WTC11 (cell line): ENCODE results near the gene ADARB2. TPM values are rescaled to one million over a fixed set of nuclear protein-coding genes. Genes with fewer than 3 reads are reported as not detected.
A peak's percentile ranks its signal among the peaks of the same experiment; 100 is the strongest.

Source experiments
- ATAC-seq: fragments of 200-7000 bp; cut with Tn5 transposase; 2 replicates; pipeline ENCODE4 v1.10.0; 2021; ENCODE audit warnings: mild to moderate bottlenecking, moderate library complexity
- CTCF ChIA-PET: fragments of 300-600 bp; sonication (Branson Sonifier 250); formaldehyde crosslinking; loops from one replicate; lab custom pipeline; 2021; ENCODE audit warnings: antibody characterized with exemption; lab: Charles Lee
- POLR2A ChIA-PET: fragments of 350-600 bp; sonication (Branson Sonifier 250); formaldehyde crosslinking; loops from one replicate; lab custom pipeline; 2021; ENCODE audit warnings: antibody characterized with exemption; lab: Charles Lee
- DNase-seq: peaks from one replicate; pipeline ENCODE4 v3.0.0; 2021; ENCODE audit warnings: low spot score
- H3K27ac Mint-ChIP-seq: 2 replicates; pipeline ENCODE4 v1.8.0; 2021; ENCODE audit warnings: mixed read lengths
- H3K27me3 Mint-ChIP-seq: 2 replicates; pipeline ENCODE4 v1.8.0; 2021; ENCODE audit warnings: low read depth, mild to moderate bottlenecking, moderate library complexity, mixed read lengths
- H3K36me3 Mint-ChIP-seq: 2 replicates; pipeline ENCODE4 v1.8.0; 2021; ENCODE audit warnings: mixed read lengths
- H3K4me1 Mint-ChIP-seq: 2 replicates; pipeline ENCODE4 v1.8.0; 2022; ENCODE audit warnings: mixed read lengths
- H3K4me3 Mint-ChIP-seq: 2 replicates; pipeline ENCODE4 v1.8.0; 2021; ENCODE audit warnings: mild to moderate bottlenecking, moderate library complexity, mixed read lengths
- H3K9me3 Mint-ChIP-seq: 2 replicates; pipeline ENCODE4 v1.8.0; 2021; ENCODE audit warnings: mixed read lengths
- AR ChIP-seq: fragments of 250-450 bp; sonication (Bioruptor Pico); IDR thresholded peaks from 2 replicates; pipeline ENCODE4 v1.9.0; 2021; ENCODE audit warnings: mild to moderate bottlenecking
- ATF1 ChIP-seq: sonication (generic); formaldehyde crosslinking; IDR thresholded peaks from 2 replicates; pipeline ENCODE4 v1.8.1; 2023; ENCODE audit warnings: mild to moderate bottlenecking, moderate library complexity, missing genetic modification reagents
- ATF2 ChIP-seq: sonication (generic); formaldehyde crosslinking; IDR thresholded peaks from 2 replicates; pipeline ENCODE4 v1.8.1; 2022; ENCODE audit warnings: low read depth, missing genetic modification reagents, borderline replicate concordance
- ATF6 ChIP-seq: sonication (generic); formaldehyde crosslinking; IDR thresholded peaks from 2 replicates; pipeline ENCODE4 v1.8.1; 2023; ENCODE audit warnings: mild to moderate bottlenecking, missing genetic modification reagents
- ETV6 ChIP-seq: sonication (generic); formaldehyde crosslinking; IDR thresholded peaks from 2 replicates; pipeline ENCODE4 v1.8.1; 2022; ENCODE audit warnings: mild to moderate bottlenecking, missing genetic modification reagents
- NFATC4 ChIP-seq: fragments of 250-450 bp; sonication (Bioruptor Pico); IDR thresholded peaks from 2 replicates; pipeline ENCODE4 v1.9.0; 2021; ENCODE audit warnings: mild to moderate bottlenecking
- NR2C2 ChIP-seq: sonication (generic); formaldehyde crosslinking; IDR thresholded peaks from 2 replicates; pipeline ENCODE4 v1.8.0; 2022; ENCODE audit warnings: mild to moderate bottlenecking, missing genetic modification reagents
- RORB ChIP-seq: fragments of 250-450 bp; sonication (Bioruptor Pico); IDR thresholded peaks from 2 replicates; pipeline ENCODE4 v1.9.0; 2021; ENCODE audit warnings: mild to moderate bottlenecking
- SP1 ChIP-seq: sonication (generic); formaldehyde crosslinking; conservative IDR thresholded peaks from 2 replicates; pipeline ENCODE4 v1.8.1; 2022; ENCODE audit warnings: missing genetic modification reagents
- STAT6 ChIP-seq: sonication (generic); formaldehyde crosslinking; conservative IDR thresholded peaks from 2 replicates; pipeline ENCODE4 v1.8.1; 2023; ENCODE audit warnings: mild to moderate bottlenecking, low read depth, missing genetic modification reagents, moderate library complexity
- ZNF232 ChIP-seq: sonication (generic); formaldehyde crosslinking; IDR thresholded peaks from 2 replicates; pipeline ENCODE4 v1.8.0; 2022; ENCODE audit warnings: mild to moderate bottlenecking, missing genetic modification reagents
- ZNF263 ChIP-seq: sonication (generic); formaldehyde crosslinking; IDR thresholded peaks from 2 replicates; pipeline ENCODE4 v1.8.1; 2022; ENCODE audit warnings: low read depth, mild to moderate bottlenecking, moderate library complexity, missing genetic modification reagents
- ZNF425 ChIP-seq: fragments of 250-450 bp; sonication (Bioruptor Pico); conservative IDR thresholded peaks from 2 replicates; pipeline ENCODE4 v1.9.0; 2021; ENCODE audit warnings: mild to moderate bottlenecking
- total RNA-seq: library from RNA; stranded (reverse); gene quantifications from 3 replicates; pipeline ENCODE4 v1.2.3, GENCODE V29; 2021
- TF ChIP-seq, protein P1 (sequence below): fragments of 250-450 bp; sonication (Bioruptor Pico); IDR thresholded peaks from 2 replicates; pipeline ENCODE4 v1.8.0; 2021; ENCODE audit warnings: mild to moderate bottlenecking
- TF ChIP-seq, protein P2 (sequence below): sonication (generic); formaldehyde crosslinking; IDR thresholded peaks from 2 replicates; pipeline ENCODE4 v1.8.1; 2022; ENCODE audit warnings: mild to moderate bottlenecking, moderate library complexity, missing genetic modification reagents

ADARB2 gene
- total RNA-seq, 1 experiment from 2014 or later: 3.7 TPM

GRCh38 chr10:1268831-1269230, 468.5 kb downstream of the ADARB2 start (continued):
- TF ChIP-seq ZNF425 (CRISPR knock-in tag): no peak
- TF ChIP-seq NFATC4 (CRISPR knock-in tag): no peak
- TF ChIP-seq, all 79 proteins: peak for 0

DNA sequence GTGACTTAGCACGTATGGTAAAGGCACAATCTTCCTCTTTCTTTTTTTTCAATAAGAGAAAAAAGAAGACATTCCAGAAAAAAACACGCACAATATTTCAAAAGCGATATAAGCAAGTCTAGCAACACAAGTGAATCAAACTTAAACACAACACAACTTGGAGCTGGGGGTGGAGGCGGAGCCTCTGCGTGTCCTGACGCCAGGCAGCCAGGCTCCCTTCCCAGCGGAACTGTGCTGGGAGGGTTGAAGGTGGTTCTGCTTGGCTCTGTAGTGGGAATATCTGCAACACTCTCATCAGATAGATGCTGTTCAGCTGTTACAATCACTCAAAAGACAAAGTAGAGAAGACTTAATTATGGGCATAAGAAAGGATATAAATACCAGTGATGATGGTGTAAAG, 469.8 kb downstream of the ADARB2 start:
- Mint-ChIP-seq H3K27ac (no peak overlapping the region), H3K4me1 (peaks cover 23% of the 10 kb centered on the region), H3K36me3 (peaks cover under 1% of the 10 kb centered on the region; the same call in 1 of the 2 replicates), H3K4me3 (no peak overlapping the region), H3K9me3 (peaks cover under 1% of the 10 kb centered on the region; the same call in 1 of the 2 replicates), H3K27me3 (no peaks in the 10 kb centered on the region)
- ATAC-seq: peak; percentile 67
- CTCF ChIA-PET: interaction anchor here (1.4 to 1.5 kb wide), 2 partner anchors 24 to 157 kb away, joined by 4 read pairs; no protein-coding TSS in a partner anchor
- TF ChIP-seq ZNF263 (CRISPR knock-in tag) (no peak), AR (CRISPR knock-in tag) (no peak), ATF2 (CRISPR knock-in tag) (no peak), ATF1 (no peak), RORB (CRISPR knock-in tag) (no peak), ETV6 (CRISPR knock-in tag) (no peak), ZNF232 (CRISPR knock-in tag) (no peak), STAT6 (no peak), ATF6 (CRISPR knock-in tag) (no peak), NR2C2 (CRISPR knock-in tag) (no peak), SP1 (no peak)
- TF ChIP-seq, protein P1, sequence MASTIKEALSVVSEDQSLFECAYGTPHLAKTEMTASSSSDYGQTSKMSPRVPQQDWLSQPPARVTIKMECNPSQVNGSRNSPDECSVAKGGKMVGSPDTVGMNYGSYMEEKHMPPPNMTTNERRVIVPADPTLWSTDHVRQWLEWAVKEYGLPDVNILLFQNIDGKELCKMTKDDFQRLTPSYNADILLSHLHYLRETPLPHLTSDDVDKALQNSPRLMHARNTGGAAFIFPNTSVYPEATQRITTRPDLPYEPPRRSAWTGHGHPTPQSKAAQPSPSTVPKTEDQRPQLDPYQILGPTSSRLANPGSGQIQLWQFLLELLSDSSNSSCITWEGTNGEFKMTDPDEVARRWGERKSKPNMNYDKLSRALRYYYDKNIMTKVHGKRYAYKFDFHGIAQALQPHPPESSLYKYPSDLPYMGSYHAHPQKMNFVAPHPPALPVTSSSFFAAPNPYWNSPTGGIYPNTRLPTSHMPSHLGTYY: no peak
- TF ChIP-seq, protein P2, sequence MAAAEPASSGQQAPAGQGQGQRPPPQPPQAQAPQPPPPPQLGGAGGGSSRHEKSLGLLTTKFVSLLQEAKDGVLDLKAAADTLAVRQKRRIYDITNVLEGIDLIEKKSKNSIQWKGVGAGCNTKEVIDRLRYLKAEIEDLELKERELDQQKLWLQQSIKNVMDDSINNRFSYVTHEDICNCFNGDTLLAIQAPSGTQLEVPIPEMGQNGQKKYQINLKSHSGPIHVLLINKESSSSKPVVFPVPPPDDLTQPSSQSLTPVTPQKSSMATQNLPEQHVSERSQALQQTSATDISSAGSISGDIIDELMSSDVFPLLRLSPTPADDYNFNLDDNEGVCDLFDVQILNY: no peak
- POLR2A ChIA-PET: no interaction called here
- no peak for DNase-seq
